ENCODE data around the gene MAN1C1. TPM values are rescaled to one million over a fixed set of nuclear protein-coding genes. Genes with fewer than 3 reads are reported as not detected.
A peak's percentile ranks its signal among the peaks of the same experiment; 100 is the strongest.

The MAN1C1 gene
- total RNA-seq, 1 experiment from 2014 or later, result 1.2 TPM

DNA sequence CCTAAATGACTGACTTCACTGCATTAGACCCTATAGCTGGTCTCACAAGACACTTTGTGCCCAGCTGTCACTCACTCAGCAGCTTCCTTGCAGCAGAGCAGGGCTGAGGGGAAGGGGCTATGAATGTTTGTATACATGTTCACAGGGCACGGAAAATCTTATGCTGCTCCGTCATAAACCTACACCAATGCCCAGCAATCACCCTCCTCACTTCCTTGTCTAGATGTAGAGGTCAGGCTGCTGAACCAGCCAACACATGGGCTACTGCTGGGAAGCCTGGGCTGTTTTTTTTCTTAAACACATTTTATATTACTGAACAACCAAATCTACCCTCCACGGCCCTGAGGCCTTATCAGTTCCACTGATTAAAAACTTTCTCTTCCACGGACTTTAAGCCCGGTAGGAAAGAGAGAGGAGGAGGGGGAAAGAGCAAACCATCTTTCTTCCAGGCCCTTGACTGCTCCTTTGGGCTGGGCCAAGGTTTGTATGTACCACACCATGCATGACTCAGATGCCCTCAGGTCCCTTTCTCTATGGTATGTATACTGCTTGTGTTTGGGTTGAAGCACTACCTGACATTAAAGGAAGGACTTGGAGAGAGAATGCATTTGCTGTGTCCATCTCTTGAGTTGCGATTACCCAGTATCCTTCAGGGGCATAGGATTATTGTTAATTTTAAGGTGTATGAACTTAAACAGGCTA is 215.9 kb downstream of the MAN1C1 start:
- no peak overlapping the region for H3K4me2 ChIP-seq (ENCODE audit: low read length)
- RAD21 ChIA-PET (ENCODE audit: low non-redundant PET in 1 of 2, low total read pairs in 2 of 2, uncharacterized antibody in 2 of 2, unreplicated experiment in 2 of 2), result no interaction called here
- H3K9ac ChIP-seq (ENCODE audit: low read length), result no peak overlapping the region
- no peak for TF ChIP-seq RAD21 (IDR thresholded peaks at IDR 0.05; ENCODE audit: low read depth)
- TF ChIP-seq SRF (IDR thresholded peaks at IDR 0.05; ENCODE audit: low read depth), result no peak
- TF ChIP-seq, protein P1, sequence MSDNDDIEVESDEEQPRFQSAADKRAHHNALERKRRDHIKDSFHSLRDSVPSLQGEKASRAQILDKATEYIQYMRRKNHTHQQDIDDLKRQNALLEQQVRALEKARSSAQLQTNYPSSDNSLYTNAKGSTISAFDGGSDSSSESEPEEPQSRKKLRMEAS (IDR thresholded peaks at IDR 0.05), result no peak
- no peak for TF ChIP-seq CBX3 (IDR thresholded peaks at IDR 0.05; ENCODE audit: low read depth)
- TF ChIP-seq EZH2phosphoT487 (IDR thresholded peaks at IDR 0.05; ENCODE audit: borderline replicate concordance), result no peak
- TF ChIP-seq, protein P2, sequence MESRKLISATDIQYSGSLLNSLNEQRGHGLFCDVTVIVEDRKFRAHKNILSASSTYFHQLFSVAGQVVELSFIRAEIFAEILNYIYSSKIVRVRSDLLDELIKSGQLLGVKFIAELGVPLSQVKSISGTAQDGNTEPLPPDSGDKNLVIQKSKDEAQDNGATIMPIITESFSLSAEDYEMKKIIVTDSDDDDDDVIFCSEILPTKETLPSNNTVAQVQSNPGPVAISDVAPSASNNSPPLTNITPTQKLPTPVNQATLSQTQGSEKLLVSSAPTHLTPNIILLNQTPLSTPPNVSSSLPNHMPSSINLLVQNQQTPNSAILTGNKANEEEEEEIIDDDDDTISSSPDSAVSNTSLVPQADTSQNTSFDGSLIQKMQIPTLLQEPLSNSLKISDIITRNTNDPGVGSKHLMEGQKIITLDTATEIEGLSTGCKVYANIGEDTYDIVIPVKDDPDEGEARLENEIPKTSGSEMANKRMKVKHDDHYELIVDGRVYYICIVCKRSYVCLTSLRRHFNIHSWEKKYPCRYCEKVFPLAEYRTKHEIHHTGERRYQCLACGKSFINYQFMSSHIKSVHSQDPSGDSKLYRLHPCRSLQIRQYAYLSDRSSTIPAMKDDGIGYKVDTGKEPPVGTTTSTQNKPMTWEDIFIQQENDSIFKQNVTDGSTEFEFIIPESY (IDR thresholded peaks at IDR 0.05; ENCODE audit: extremely low read depth, insufficient replicate concordance, low read length), result no peak
- TF ChIP-seq ELF1 (IDR thresholded peaks at IDR 0.05; ENCODE audit: borderline replicate concordance, low read depth), result no peak
- no peak for TF ChIP-seq YY1 (IDR thresholded peaks at IDR 0.05; ENCODE audit: extremely low read depth, insufficient replicate concordance, low read depth, low read length)
- no peak for TF ChIP-seq ZNF274 (IDR thresholded peaks at IDR 0.05; ENCODE audit: low read depth, low read length)
- TF ChIP-seq POLR2A (IDR thresholded peaks at IDR 0.05; ENCODE audit: borderline replicate concordance, extremely low read depth, insufficient read depth, insufficient read length), result no peak
- TF ChIP-seq SIN3A (IDR thresholded peaks at IDR 0.05; ENCODE audit: low read depth), result no peak
- intact Hi-C loops (cut with micrococcal nuclease), result no loop called here
- no peak for DNase-seq (ENCODE audit: low read depth, low spot score)
- no peaks in the 10 kb centered on the region for H3K9me3 ChIP-seq (ENCODE audit: control insufficient read depth in 1 of 2, insufficient read depth in 1 of 2, low read depth in 1 of 2, low read length in 2 of 2)
- H4K20me1 ChIP-seq (ENCODE audit: insufficient read depth), result no peaks in the 10 kb centered on the region; the same call in 1 of the 2 replicates
- H3K27me3 ChIP-seq (ENCODE audit: insufficient read depth, low read length), result no peaks in the 10 kb centered on the region
- no peak for ATAC-seq
- no peak overlapping the region for H2AFZ ChIP-seq (ENCODE audit: low read depth, low read length, poor library complexity, severe bottlenecking)
- H3K9me2 ChIP-seq (ENCODE audit: insufficient read depth), result no peaks in the 10 kb centered on the region
- TSS peak; percentile 31 for BruUV-seq (replicated peaks)
- peaks cover 0 to 3% of the 10 kb centered on the region in 2 experiments; a peak in 1 of 4 replicates for H3K4me1 ChIP-seq (ENCODE audit: control insufficient read depth in 1 of 2, insufficient read depth in 2 of 2, low read length in 2 of 2)
- peaks cover 50 to 62% of the 10 kb centered on the region in 2 experiments for H3K36me3 ChIP-seq (ENCODE audit: control insufficient read depth in 1 of 2, insufficient read depth in 2 of 2, low read length in 2 of 2)
- H3K4me3 ChIP-seq (replicated peaks in 1 of 2; ENCODE audit: low read depth in 1 of 2, low read length in 2 of 2), result no peak overlapping the region
- H3K79me2 ChIP-seq (ENCODE audit: insufficient read depth, low read length), result peaks cover 56% of the 10 kb centered on the region
- H3K27ac ChIP-seq (ENCODE audit: low read depth, low read length), result no peak overlapping the region
- CTCF ChIA-PET, result no interaction called here
- POLR2A ChIA-PET, result no interaction called here

Measured in HCT116 (cell line).